Panc1 (cell line): ENCODE results near the gene MKLN1. TPM values are rescaled to one million over a fixed set of nuclear protein-coding genes. Genes with fewer than 3 reads are reported as not detected.

Experiments used
- ATAC-seq: fragments of 200-7000 bp; cut with Tn5 transposase; 2 replicates; pipeline ENCODE4 v1.9.1; 2020; ENCODE audit warnings: mild to moderate bottlenecking, moderate library complexity
- BruUV-seq: library from RNA; stranded (reverse); fragments of 400-500 nt; replicated peaks from 2 replicates; lab custom pipeline; 2021; lab: Mats Ljungman, UMichigan
- CTCF ChIA-PET: fragments of 300-600 bp; sonication (Branson Sonifier 250); formaldehyde crosslinking; loops from one replicate; lab custom pipeline; 2022; ENCODE audit warnings: antibody characterized with exemption; lab: Charles Lee
- POLR2A ChIA-PET: fragments of 300-600 bp; sonication (Branson Sonifier 250); formaldehyde crosslinking; loops from one replicate; lab custom pipeline; 2022; ENCODE audit warnings: antibody characterized with exemption; lab: Charles Lee
- DNase-seq: peaks from one replicate; pipeline ENCODE4 v3.0.0-alpha.2; 2010; ENCODE audit warnings: low read depth, low spot score
- H3K27ac ChIP-seq: 2 replicates; pipeline ENCODE4 v1.5.1; 2011; ENCODE audit warnings: mild to moderate bottlenecking, low read length, inconsistent platforms
- H3K27me3 ChIP-seq: fragments of 200-500 bp; sonication (Bioruptor generic); 2 replicates; pipeline ENCODE4 v1.6.0; 2014; ENCODE audit warnings: low read length, inconsistent platforms; ENCODE audit not compliant: control insufficient read depth, insufficient read depth
- H3K36me3 ChIP-seq: fragments of 200-500 bp; sonication (Bioruptor generic); 2 replicates; pipeline ENCODE4 v1.5.1; 2014; ENCODE audit warnings: inconsistent platforms, mild to moderate bottlenecking, low read length, moderate library complexity; ENCODE audit not compliant: control insufficient read depth, insufficient read depth
- H3K4me1 ChIP-seq: 2 replicates; pipeline ENCODE4 v1.5.1; 2011; ENCODE audit warnings: inconsistent platforms, mild to moderate bottlenecking, low read length, moderate library complexity; ENCODE audit not compliant: control insufficient read depth, insufficient read depth
- H3K4me3 ChIP-seq, 2 experiments: 2 replicates each; pipeline ENCODE4 v1.5.1; 2011 to 2012; ENCODE audit warnings: low read depth in 2 of 2, low read length in 2 of 2, mild to moderate bottlenecking in 2 of 2, inconsistent platforms in 1 of 2, moderate library complexity in 1 of 2
- H3K9me3 ChIP-seq: fragments of 200-500 bp; sonication (Bioruptor generic); 2 replicates; pipeline ENCODE4 v1.5.1; 2014; ENCODE audit warnings: low read depth, mild to moderate bottlenecking, inconsistent platforms, low read length, moderate library complexity; ENCODE audit not compliant: control insufficient read depth, insufficient read depth
- POLR2AphosphoS5 ChIP-seq: IDR thresholded peaks from 2 replicates; pipeline ENCODE4 v1.6.1; 2012; ENCODE audit warnings: mild to moderate bottlenecking, low read depth, low read length, moderate library complexity
- SIN3A ChIP-seq: IDR thresholded peaks from 2 replicates; pipeline ENCODE4 v1.6.1; 2012; ENCODE audit warnings: low read depth, mild to moderate bottlenecking, low read length, moderate library complexity, borderline replicate concordance; ENCODE audit not compliant: insufficient read depth
- TCF7L2 ChIP-seq: IDR thresholded peaks from 2 replicates; pipeline ENCODE4 v1.6.1; 2011; ENCODE audit warnings: mild to moderate bottlenecking, low read depth, low read length, inconsistent platforms
- in situ Hi-C: cut with HindIII; loops from 2 replicates; pipeline ENCODE4 v1.10.0; 2016; ENCODE audit warnings: low sequenced_read_pairs, low pct_unique_long_range_greater_than_20kb
- intact Hi-C: fragments of 100-400 bp; cut with micrococcal nuclease; formaldehyde crosslinking; loops from one replicate; pipeline ENCODE4 v1.10.0; 2022; ENCODE audit not compliant: unreplicated experiment
- total RNA-seq: library from RNA; stranded (reverse); gene quantifications from one replicate; pipeline ENCODE4 v1.2.1, GENCODE V29; 2021; ENCODE audit not compliant: unreplicated experiment
- TF ChIP-seq, protein P1 (sequence below): fragments of 450-650 bp; IDR thresholded peaks from 2 replicates; pipeline ENCODE4 v1.5.1; 2017; ENCODE audit warnings: mild to moderate bottlenecking
- TF ChIP-seq, protein P2 (sequence below), 2 experiments: IDR thresholded peaks; 2 replicates each; pipeline ENCODE4 v1.6.1; 2011 to 2012; ENCODE audit warnings: low read depth in 2 of 2, control low read depth in 1 of 2, low read length in 1 of 2, mild to moderate bottlenecking in 1 of 2, moderate library complexity in 1 of 2; ENCODE audit not compliant: insufficient read depth in 1 of 2

The MKLN1 gene
- total RNA-seq, 1 experiment from 2014 or later, result 46.4 TPM

DNA sequence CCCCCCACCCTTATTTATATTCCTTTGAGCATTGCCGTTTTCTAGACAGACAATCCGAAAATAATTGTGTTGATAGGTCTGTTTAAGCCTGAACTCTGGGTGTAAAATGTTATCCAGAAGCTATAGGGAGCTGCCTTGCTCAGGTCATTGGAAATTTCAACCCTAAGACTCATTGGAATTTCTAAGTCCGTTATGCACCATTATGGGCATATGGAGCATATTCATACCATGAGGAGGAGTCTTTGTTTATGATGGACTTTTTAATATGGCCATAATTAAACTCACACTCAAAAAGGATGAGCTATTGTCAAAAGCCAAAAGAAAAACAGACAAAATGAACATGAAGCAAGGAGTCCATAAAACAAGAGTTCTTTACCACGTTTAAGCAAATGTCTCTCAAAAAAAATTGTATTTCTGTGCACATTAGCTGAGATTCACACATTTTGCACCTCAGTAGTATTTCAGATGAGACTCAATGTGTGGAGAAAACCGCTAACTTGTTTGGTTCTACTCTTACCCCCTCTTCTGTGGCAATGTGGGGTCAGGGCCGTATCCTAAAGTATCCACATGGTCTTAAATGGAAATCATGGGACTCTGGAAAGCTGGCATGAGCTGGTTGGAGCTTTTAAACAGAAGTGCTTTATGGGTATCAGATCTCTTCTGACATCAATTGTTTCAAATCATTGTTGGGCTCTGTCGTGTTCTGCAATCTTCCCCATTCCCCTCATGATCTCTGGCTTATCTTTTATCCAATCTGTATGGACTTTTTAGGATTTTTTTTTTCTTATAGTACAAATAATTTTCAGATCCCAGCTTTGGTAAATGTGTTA is 168.2 kb downstream of the MKLN1 start:
- ATAC-seq (no peak), DNase-seq (no peak)
- Histone ChIP-seq H3K9me3 (no peaks in the 10 kb centered on the region), H3K36me3 (no peaks in the 10 kb centered on the region; the same call in none of the 2 replicates), H3K27me3 (no peaks in the 10 kb centered on the region), H3K27ac (no peak overlapping the region), H3K4me3 (no peak overlapping the region), H3K4me1 (no peaks in the 10 kb centered on the region)
- BruUV-seq, result no TSS peak
- ChIA-PET CTCF (no interaction called here), POLR2A (no interaction called here)
- no peak for TF ChIP-seq POLR2AphosphoS5
- no peak for TF ChIP-seq SIN3A
- TF ChIP-seq TCF7L2, result no peak
- TF ChIP-seq, protein P1, sequence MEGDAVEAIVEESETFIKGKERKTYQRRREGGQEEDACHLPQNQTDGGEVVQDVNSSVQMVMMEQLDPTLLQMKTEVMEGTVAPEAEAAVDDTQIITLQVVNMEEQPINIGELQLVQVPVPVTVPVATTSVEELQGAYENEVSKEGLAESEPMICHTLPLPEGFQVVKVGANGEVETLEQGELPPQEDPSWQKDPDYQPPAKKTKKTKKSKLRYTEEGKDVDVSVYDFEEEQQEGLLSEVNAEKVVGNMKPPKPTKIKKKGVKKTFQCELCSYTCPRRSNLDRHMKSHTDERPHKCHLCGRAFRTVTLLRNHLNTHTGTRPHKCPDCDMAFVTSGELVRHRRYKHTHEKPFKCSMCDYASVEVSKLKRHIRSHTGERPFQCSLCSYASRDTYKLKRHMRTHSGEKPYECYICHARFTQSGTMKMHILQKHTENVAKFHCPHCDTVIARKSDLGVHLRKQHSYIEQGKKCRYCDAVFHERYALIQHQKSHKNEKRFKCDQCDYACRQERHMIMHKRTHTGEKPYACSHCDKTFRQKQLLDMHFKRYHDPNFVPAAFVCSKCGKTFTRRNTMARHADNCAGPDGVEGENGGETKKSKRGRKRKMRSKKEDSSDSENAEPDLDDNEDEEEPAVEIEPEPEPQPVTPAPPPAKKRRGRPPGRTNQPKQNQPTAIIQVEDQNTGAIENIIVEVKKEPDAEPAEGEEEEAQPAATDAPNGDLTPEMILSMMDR, result no peak
- TF ChIP-seq, protein P2, sequence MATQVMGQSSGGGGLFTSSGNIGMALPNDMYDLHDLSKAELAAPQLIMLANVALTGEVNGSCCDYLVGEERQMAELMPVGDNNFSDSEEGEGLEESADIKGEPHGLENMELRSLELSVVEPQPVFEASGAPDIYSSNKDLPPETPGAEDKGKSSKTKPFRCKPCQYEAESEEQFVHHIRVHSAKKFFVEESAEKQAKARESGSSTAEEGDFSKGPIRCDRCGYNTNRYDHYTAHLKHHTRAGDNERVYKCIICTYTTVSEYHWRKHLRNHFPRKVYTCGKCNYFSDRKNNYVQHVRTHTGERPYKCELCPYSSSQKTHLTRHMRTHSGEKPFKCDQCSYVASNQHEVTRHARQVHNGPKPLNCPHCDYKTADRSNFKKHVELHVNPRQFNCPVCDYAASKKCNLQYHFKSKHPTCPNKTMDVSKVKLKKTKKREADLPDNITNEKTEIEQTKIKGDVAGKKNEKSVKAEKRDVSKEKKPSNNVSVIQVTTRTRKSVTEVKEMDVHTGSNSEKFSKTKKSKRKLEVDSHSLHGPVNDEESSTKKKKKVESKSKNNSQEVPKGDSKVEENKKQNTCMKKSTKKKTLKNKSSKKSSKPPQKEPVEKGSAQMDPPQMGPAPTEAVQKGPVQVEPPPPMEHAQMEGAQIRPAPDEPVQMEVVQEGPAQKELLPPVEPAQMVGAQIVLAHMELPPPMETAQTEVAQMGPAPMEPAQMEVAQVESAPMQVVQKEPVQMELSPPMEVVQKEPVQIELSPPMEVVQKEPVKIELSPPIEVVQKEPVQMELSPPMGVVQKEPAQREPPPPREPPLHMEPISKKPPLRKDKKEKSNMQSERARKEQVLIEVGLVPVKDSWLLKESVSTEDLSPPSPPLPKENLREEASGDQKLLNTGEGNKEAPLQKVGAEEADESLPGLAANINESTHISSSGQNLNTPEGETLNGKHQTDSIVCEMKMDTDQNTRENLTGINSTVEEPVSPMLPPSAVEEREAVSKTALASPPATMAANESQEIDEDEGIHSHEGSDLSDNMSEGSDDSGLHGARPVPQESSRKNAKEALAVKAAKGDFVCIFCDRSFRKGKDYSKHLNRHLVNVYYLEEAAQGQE (IDR thresholded peaks at IDR 0.05; ENCODE audit: insufficient read depth in 1 of 2, low read depth in 2 of 2, low read length in 1 of 2), result no peak
- intact Hi-C loops, result no loop called here
- in situ Hi-C loops, result no loop called here

DNA sequence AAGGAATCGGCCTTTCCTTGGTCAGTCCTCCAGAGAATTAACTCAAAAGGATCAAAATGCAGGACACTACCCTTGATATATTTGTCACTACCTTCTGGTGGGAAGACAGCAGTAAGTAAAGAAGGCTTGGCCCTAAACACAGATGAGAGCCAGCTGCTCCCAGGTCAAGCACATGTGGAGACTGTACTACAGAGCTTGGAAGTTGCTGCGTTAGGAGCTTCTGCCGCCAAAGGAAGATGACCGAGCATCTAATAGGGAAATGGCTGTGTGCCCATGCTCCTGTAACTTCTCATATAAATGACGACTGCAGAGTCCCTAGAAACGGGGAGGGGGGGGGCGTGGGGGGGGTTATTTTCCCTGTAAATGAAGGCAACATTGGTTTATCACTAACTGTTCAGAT is 169.8 kb downstream of the MKLN1 start:
- no peak for ATAC-seq
- Histone ChIP-seq H3K9me3 (no peaks in the 10 kb centered on the region), H3K4me3 (no peak overlapping the region), H3K36me3 (no peaks in the 10 kb centered on the region; the same call in none of the 2 replicates), H3K27me3 (no peaks in the 10 kb centered on the region), H3K27ac (no peak overlapping the region), H3K4me1 (no peaks in the 10 kb centered on the region; the same call in 1 of the 2 replicates)
- no peak for TF ChIP-seq TCF7L2
- intact Hi-C loops, result no loop called here
- no peak for DNase-seq
- in situ Hi-C loops, result no loop called here
- ChIA-PET POLR2A (no interaction called here), CTCF (no interaction called here)
- no TSS peak for BruUV-seq
